Osteoblast (primary cell): ENCODE measurements around the gene SLC9A9. TPM values are rescaled to one million over a fixed set of nuclear protein-coding genes. Genes with fewer than 3 reads are reported as not detected.

ENCODE experiments used
- DNase-seq: peaks from one replicate; pipeline ENCODE4 v3.0.0; 2011; ENCODE audit warnings: low spot score, mixed read lengths; ENCODE audit not compliant: insufficient read length; ENCODE audit errors: missing footprints
- H2AFZ ChIP-seq: 2 replicates; pipeline ENCODE4 v1.6.0; 2011; ENCODE audit warnings: mild to moderate bottlenecking, low read length
- H3K27ac ChIP-seq: 2 replicates; pipeline ENCODE4 v1.5.1; 2011; ENCODE audit warnings: mild to moderate bottlenecking, low read depth, low read length, moderate library complexity
- H3K27me3 ChIP-seq: 2 replicates; pipeline ENCODE4 v1.6.0; 2012; ENCODE audit warnings: mild to moderate bottlenecking, control low read depth, inconsistent platforms, low read length, moderate library complexity; ENCODE audit not compliant: insufficient read depth
- H3K36me3 ChIP-seq: 2 replicates; pipeline ENCODE4 v1.5.1; 2011; ENCODE audit warnings: mild to moderate bottlenecking, low read length, control low read depth, moderate library complexity; ENCODE audit not compliant: insufficient read depth
- H3K4me1 ChIP-seq: 2 replicates; pipeline ENCODE4 v1.5.1; 2011; ENCODE audit warnings: mild to moderate bottlenecking, low read length, control low read depth, moderate library complexity; ENCODE audit not compliant: insufficient read depth
- H3K4me2 ChIP-seq: 2 replicates; pipeline ENCODE4 v1.6.0; 2011; ENCODE audit warnings: mild to moderate bottlenecking, low read length; ENCODE audit not compliant: insufficient read depth
- H3K4me3 ChIP-seq: fragments of 200-600 bp; sonication (generic); 3 replicates; pipeline ENCODE4 v1.5.1; 2012; ENCODE audit warnings: mild to moderate bottlenecking, low read length, inconsistent platforms; ENCODE audit not compliant: insufficient read depth
- H3K79me2 ChIP-seq: 2 replicates; pipeline ENCODE4 v1.6.0; 2012; ENCODE audit warnings: mild to moderate bottlenecking, low read length, control low read depth, inconsistent platforms; ENCODE audit not compliant: insufficient read depth
- H3K9me3 ChIP-seq: 2 replicates; pipeline ENCODE4 v1.5.1; 2011; ENCODE audit warnings: low read depth, low read length, control low read depth
- H4K20me1 ChIP-seq: 2 replicates; pipeline ENCODE4 v1.6.0; 2012; ENCODE audit warnings: mild to moderate bottlenecking, low read length, control low read depth; ENCODE audit not compliant: insufficient read depth
- total RNA-seq: library from RNA; depleted of rRNA; stranded (reverse); fragments of >200 nt; gene quantifications from 2 replicates; pipeline ENCODE4 v1.2.3, GENCODE V29; 2012
- TF ChIP-seq, protein P1 (sequence below): IDR thresholded peaks from 2 replicates; pipeline ENCODE4 v1.5.1; 2011; ENCODE audit warnings: mild to moderate bottlenecking, low read depth, low read length, moderate library complexity; ENCODE audit errors: extremely low read depth

SLC9A9 gene
- total RNA-seq, 1 donor = 6.5 TPM

DNA sequence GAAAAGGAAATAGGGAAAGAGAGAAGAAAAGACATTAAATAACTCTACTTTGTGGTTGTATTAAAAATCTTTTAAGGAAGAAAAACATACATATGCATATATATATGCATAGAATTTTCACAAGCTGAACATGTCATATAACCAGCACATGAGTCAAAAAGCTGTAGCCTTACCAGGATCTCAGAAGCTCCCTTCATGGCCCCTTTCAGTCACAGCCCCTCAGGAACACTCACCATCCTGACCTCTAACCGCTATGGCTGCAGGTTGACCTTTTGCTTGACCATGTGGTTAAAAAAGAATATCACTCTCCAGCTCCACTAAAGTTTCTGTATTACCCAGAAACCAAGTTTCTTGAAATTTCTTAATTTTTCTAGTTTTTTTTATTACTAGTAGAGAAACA is 625.3 kb downstream of the SLC9A9 start:
- H4K20me1 ChIP-seq = no peaks in the 10 kb centered on the region
- no peak overlapping the region for H3K4me3 ChIP-seq
- H3K9me3 ChIP-seq = no peaks in the 10 kb centered on the region
- no peak for DNase-seq
- H2AFZ ChIP-seq = no peak overlapping the region
- H3K27ac ChIP-seq = no peak overlapping the region
- TF ChIP-seq, protein P1, sequence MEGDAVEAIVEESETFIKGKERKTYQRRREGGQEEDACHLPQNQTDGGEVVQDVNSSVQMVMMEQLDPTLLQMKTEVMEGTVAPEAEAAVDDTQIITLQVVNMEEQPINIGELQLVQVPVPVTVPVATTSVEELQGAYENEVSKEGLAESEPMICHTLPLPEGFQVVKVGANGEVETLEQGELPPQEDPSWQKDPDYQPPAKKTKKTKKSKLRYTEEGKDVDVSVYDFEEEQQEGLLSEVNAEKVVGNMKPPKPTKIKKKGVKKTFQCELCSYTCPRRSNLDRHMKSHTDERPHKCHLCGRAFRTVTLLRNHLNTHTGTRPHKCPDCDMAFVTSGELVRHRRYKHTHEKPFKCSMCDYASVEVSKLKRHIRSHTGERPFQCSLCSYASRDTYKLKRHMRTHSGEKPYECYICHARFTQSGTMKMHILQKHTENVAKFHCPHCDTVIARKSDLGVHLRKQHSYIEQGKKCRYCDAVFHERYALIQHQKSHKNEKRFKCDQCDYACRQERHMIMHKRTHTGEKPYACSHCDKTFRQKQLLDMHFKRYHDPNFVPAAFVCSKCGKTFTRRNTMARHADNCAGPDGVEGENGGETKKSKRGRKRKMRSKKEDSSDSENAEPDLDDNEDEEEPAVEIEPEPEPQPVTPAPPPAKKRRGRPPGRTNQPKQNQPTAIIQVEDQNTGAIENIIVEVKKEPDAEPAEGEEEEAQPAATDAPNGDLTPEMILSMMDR = no peak
- H3K27me3 ChIP-seq = no peaks in the 10 kb centered on the region
- H3K4me2 ChIP-seq = no peak overlapping the region
- no peaks in the 10 kb centered on the region for H3K36me3 ChIP-seq
- H3K4me1 ChIP-seq = no peaks in the 10 kb centered on the region
- no peaks in the 10 kb centered on the region for H3K79me2 ChIP-seq

GRCh38 chr3:143222505-143222904 is 625.8 kb downstream of the SLC9A9 start:
- H3K27me3 ChIP-seq = no peaks in the 10 kb centered on the region
- no peak overlapping the region for H3K27ac ChIP-seq
- peak overlapping the region; percentile 8 for H2AFZ ChIP-seq
- H3K4me2 ChIP-seq = no peak overlapping the region
- H4K20me1 ChIP-seq = no peaks in the 10 kb centered on the region
- H3K36me3 ChIP-seq = no peaks in the 10 kb centered on the region
- DNase-seq = no peak
- no peak overlapping the region for H3K4me3 ChIP-seq
- no peaks in the 10 kb centered on the region for H3K79me2 ChIP-seq
- TF ChIP-seq, protein P1 = no peak
- no peaks in the 10 kb centered on the region for H3K9me3 ChIP-seq
- no peaks in the 10 kb centered on the region for H3K4me1 ChIP-seq

DNA sequence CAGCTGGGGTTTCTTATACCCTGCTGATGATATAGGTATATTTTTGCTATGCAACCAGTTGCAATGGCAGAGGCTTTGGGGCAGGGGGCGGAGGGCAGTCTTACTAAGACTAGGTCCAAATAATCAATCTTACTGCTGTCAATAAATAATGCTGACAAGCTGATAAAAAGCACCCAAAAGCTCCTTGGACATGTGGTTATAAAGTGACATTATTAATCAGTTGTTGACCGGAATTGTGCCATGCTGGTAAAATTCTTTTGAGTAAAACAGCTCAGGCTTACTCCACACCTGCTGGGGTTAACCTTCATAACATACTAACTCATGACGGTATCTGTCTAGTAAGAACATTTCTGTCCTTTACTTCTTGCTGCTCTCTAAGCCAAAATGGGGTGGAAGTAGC is 626.8 kb downstream of the SLC9A9 start:
- TF ChIP-seq, protein P1 = no peak
- H4K20me1 ChIP-seq = no peaks in the 10 kb centered on the region
- no peaks in the 10 kb centered on the region for H3K4me1 ChIP-seq
- no peaks in the 10 kb centered on the region for H3K27me3 ChIP-seq
- no peaks in the 10 kb centered on the region for H3K79me2 ChIP-seq
- DNase-seq = no peak
- H2AFZ ChIP-seq = no peak overlapping the region
- H3K4me3 ChIP-seq = no peak overlapping the region
- H3K27ac ChIP-seq = no peak overlapping the region
- H3K36me3 ChIP-seq = no peaks in the 10 kb centered on the region
- no peak overlapping the region for H3K4me2 ChIP-seq
- H3K9me3 ChIP-seq = no peaks in the 10 kb centered on the region

DNA sequence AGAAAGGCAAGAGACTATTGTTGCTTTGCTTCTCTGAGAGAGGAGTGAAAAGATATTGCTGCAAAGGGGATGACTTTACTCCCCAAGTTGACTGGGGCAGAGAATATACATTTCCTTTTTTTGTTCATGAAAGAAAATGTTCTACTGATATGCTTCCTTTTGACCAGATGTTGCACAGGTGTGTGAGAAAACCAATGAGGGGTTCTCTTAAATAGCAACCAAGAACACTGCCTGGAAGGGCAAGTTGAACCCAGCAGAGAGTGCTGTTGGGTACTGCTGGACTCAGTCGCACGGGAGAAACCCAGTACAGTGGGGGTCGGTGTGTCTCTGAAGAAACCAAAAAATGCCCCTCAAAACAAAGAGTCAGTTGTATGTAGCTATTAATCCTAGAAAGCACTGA is 627.5 kb downstream of the SLC9A9 start:
- TF ChIP-seq, protein P1 = no peak

More for the DNA sequence above, 627.5 kb downstream of the SLC9A9 start:
- Histone ChIP-seq H3K4me3 (no peak overlapping the region), H3K4me2 (no peak overlapping the region), H3K27ac (no peak overlapping the region), H4K20me1 (no peaks in the 10 kb centered on the region), H3K36me3 (no peaks in the 10 kb centered on the region), H3K9me3 (no peaks in the 10 kb centered on the region), H3K27me3 (no peaks in the 10 kb centered on the region), H2AFZ (no peak overlapping the region), H3K79me2 (no peaks in the 10 kb centered on the region), H3K4me1 (no peaks in the 10 kb centered on the region)
- no peak for DNase-seq
